Measurements from ENCODE around the gene ARHGAP8. TPM values are rescaled to one million over a fixed set of nuclear protein-coding genes. Genes with fewer than 3 reads are reported as not detected.

The ARHGAP8 gene
- total and polyA plus RNA-seq, 2 experiments from 2014 or later, result 62.8 to 64.9 TPM

GRCh38 chr22:44898236-44898635 lies 145.9 kb downstream of the ARHGAP8 start (continued):
- no peak for TF ChIP-seq ZNF462 (CRISPR knock-in tag; IDR thresholded peaks at IDR 0.05)

GRCh38 chr22:44901301-44901700 lies 148.9 kb downstream of the ARHGAP8 start:
- ATAC-seq (no peak), DNase-seq (ENCODE audit: low spot score) (no peak)
- Histone ChIP-seq H3K36me3 (ENCODE audit: insufficient read depth) (peaks cover 21% of the 10 kb centered on the region), H3K9me2 (ENCODE audit: insufficient read depth) (no peaks in the 10 kb centered on the region), H4K20me1 (replicated peaks; ENCODE audit: insufficient read depth) (peaks cover 13% of the 10 kb centered on the region; the same call in 1 of the 2 replicates), H3K4me1 (ENCODE audit: insufficient read depth) (no peaks in the 10 kb centered on the region), H3K79me2 (replicated peaks; ENCODE audit: insufficient read depth) (no peaks in the 10 kb centered on the region), H2AFZ (no peak overlapping the region), H3F3A (replicated peaks; ENCODE audit: low read depth) (no peaks in the 10 kb centered on the region), H3K27ac (ENCODE audit: low read depth) (no peak overlapping the region), H3K4me2 (no peak overlapping the region), H3K4me3 (no peak overlapping the region), H3K27me3 (ENCODE audit: insufficient read depth) (no peaks in the 10 kb centered on the region)
- no peaks in the 10 kb centered on the region for H3K4me1 Mint-ChIP-seq
- no peak overlapping the region for H3K27ac Mint-ChIP-seq
- H3K36me3 Mint-ChIP-seq (ENCODE audit: low read depth), result peaks cover 64% of the 10 kb centered on the region
- H3K4me3 Mint-ChIP-seq, result no peak overlapping the region
- H3K9me3 Mint-ChIP-seq, result peaks cover 22% of the 10 kb centered on the region
- peaks cover 4% of the 10 kb centered on the region for H3K27me3 Mint-ChIP-seq (ENCODE audit: insufficient read depth, low read depth, poor library complexity)
- TF ChIP-seq NANOG (IDR thresholded peaks at IDR 0.05; ENCODE audit: borderline replicate concordance) (no peak), ETS1 (IDR thresholded peaks at IDR 0.05) (no peak), EZH2phosphoT487 (IDR thresholded peaks at IDR 0.05; ENCODE audit: unreplicated experiment) (no peak), CTCF (conservative IDR thresholded peaks at IDR 0.05; ENCODE audit: low read depth in 2 of 2) (no peak), REST (IDR thresholded peaks at IDR 0.05; ENCODE audit: unreplicated experiment) (no peak), STAT1 (IDR thresholded peaks at IDR 0.05; ENCODE audit: unreplicated experiment) (no peak), JUNB (IDR thresholded peaks at IDR 0.05; ENCODE audit: unreplicated experiment) (no peak)
